NCI-H1436 treated with DMSO at 0.1 percent for 48 hours (cell line): ENCODE data around the gene PC.
"Not testable (repeated sequence)": the region's sequence is repeated elsewhere in the genome, so short reads cannot be mapped to it uniquely, and the experiment has no call there.

Experiments
- DNase-seq: peaks from one replicate; lab custom pipeline; 2025; lab: John Stamatoyannopoulos, UW

The PC gene

GRCh38 chr11:66842896-66843775 is 115.0 kb downstream of the PC start, which contains the start of gene RCE1:
RCE1 (plus strand) TSS chr11:66843441; CDS start chr11:66843456, 15 bp downstream.
- DNase-seq = peak; percentile 12

DNA sequence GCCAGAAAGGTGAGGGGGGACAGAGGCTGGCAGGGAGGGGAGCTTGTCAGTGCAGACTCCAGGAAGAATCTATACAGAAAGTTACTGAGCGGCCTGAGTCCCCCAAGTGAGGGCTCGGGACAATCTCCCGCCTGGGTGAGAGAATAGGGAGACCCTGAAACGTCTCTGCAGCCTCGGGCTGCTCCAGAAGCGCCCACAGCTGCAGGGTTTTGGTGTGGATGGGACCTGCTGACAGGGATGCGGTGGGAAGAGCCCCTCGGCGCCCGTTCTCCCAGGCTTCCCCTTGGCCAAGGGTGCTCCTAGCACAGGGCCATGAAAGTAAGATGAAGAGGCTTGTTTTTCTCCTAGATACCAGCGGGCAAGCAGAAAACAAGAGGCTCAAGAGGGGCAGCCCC is 115.7 kb downstream of the PC start:
- no peak for DNase-seq

DNA sequence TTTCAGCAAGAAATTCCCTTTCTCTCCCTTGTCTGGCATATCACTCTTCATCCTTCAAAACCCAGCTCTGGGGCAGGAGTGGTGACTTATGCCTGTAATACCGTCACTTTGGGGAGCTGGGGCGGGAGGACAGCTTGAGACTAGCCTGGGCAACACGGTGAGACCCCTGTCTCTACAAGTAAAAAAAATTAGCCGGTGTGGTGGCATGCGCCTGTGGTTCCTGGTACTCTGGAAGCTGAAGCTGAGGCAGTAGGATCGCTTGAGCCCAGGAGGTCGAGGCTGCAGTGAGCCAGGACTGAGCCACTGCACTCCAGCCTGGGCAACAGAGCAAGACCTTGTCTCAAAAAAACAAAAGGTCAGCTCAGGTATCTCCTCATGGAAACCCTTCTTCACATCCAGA is 116.3 kb downstream of the PC start:
- no peak for DNase-seq

GRCh38 chr11:66840317-66841091 is 117.7 kb downstream of the PC start:
- no peak for DNase-seq

- DNase-seq = no peak
These were observed 122.3 kb downstream of the PC start for GRCh38 chr11:66835768-66836405.

GRCh38 chr11:66834943-66835342 is 123.2 kb downstream of the PC start:
- DNase-seq = no peak

DNA sequence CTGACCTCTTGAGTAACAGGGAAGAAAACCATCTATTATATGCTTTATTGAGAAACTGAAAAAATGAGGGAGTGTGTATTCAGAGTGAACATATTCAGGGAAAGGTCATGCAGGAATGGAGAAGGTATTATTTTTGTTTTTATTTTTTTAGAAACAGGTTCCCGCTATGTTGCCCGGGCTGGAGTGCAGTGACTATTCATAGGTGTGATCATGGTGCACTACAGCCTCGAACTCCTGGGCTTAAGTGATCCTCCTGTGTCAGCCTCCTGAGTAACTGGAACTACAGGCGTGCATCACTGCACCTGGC is 123.7 kb downstream of the PC start:
- no peak for DNase-seq

GRCh38 chr11:66824573-66824972 is 133.6 kb downstream of the PC start:
- DNase-seq = not testable (repeated sequence)

DNA sequence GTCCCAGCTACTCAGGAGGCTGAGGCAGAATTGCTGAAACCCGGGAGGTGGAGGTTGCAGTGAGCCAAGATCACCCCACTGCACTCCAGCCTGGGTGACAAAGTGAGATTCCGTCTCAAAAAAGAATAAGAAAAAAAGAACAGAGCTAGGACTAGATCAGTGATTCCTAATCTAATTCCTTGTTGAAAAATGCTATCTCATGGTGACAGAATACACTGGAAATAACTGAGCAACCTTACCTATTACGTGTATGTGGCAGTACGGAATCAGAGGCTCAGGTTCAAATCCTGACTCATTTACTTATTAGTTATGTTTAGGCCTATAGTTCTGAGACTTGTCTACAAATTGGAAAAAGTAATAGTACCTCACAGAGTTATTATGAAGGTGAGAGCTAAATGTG is 134.5 kb downstream of the PC start:
- no peak for DNase-seq

DNA sequence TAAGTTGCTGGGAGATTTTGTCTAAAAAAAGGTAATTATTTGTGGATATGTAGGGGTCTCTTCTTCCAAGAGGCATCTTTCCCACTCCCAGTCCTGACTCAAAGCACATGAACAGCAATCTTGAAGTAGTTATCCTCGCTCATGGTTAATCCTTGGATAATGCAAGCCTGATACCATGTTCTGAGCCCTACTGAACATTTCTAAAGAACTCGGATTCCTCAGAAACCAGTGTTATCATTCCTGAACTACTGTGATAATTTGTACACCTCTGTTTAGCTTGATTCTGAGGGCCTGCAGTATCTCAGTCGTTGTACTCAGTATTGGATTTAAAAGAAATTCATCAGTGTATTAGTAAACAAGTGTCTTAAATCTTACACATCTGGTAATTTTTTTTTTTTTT is 137.3 kb downstream of the PC start:
- no peak for DNase-seq

DNA sequence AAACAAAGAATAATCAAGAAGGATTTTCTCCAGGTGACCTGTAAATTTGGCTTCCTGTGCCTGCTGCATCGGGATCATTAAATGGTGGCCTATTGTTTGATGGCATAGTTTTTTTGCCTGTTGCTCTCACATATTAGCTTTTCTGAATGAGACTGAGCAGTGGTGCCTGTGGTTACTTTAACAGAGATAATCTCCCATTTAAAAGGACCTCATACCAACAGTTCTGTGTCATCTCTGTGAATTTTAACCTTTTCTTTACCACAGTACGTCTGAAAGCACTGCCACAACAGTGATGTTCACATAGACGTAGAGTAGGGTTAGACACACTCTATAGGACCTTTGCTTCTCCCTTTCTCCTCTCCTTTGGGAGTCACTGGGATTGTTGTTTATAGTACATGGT is 137.8 kb downstream of the PC start:
- DNase-seq = no peak

GRCh38 chr11:66818231-66818955 is 139.8 kb downstream of the PC start:
- DNase-seq = no peak

- DNase-seq = no peak
These were observed 142.5 kb downstream of the PC start for GRCh38 chr11:66815646-66816045.

GRCh38 chr11:66814678-66815077 is 143.5 kb downstream of the PC start:
- DNase-seq = no peak

DNA sequence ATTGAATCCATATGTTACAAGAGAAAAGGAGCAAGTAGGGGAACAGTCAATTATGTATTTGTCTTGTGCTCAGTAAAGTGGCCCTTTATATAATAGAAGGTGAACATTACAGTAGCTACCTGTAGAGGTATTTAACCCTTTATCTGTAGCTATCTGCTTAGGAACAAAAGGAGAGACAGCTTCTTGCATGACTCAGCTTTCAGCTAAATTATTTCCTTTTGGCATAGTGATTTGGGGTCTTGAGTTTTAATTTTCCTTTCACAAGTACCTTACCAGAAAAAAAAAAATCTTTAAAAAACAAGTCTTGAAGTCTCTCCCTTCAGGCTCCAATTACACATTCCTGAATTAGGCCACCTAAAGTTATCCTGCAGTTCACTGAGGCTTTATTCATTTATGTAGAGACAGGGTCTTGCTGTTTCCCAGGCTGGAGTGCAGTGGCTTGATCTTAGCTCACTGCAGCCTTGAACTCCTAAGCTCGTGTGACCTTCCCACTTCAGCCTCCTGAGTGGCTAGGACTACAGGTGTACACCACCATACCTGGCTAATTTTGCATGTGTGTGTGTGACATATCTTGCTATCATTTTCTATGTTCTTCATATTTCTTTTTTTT is 147.5 kb downstream of the PC start:
- no peak for DNase-seq

- no peak for DNase-seq
These were observed 148.6 kb downstream of the PC start for GRCh38 chr11:66809592-66809991.

DNA sequence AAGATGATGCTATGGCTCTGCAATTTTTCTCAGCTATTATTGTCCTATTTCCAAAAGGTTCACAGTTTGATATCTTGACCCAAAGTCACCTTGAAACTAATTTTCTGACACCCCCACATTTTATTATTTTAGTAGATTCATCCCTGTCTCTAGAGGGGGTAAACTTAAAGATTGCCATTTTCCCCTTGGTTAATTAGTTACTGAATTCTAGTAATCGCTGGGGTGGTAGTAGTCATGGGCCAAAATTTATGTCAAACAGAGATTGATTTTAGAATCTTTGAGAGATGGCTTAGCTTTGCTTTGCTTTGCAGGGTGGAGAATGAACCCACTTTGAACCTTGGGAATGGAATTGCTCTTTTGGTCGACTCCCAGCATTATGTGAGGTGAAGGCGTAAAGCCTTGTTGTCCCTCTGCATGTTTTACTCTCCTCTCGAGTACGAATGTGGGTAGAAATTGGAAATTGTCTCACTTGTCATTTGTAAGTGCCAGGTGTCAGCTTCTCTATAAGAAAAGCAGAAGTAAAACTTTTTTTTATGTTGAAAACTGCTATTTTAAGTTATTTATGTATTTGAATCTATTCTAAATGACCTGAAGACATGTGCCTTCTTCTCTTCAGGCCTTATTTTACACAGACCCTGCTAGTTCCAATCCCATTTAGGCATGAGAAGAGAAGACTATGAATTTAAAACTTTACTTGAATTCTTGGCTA is 157.3 kb downstream of the PC start:
- no peak for DNase-seq

GRCh38 chr11:66799815-66800214 is 158.4 kb downstream of the PC start:
- DNase-seq = not testable (repeated sequence)
